Measurements from ENCODE around the gene KCNN3. TPM values are rescaled to one million over a fixed set of nuclear protein-coding genes. Genes with fewer than 3 reads are reported as not detected.
"Not testable (repeated sequence)": the region's sequence is repeated elsewhere in the genome, so short reads cannot be mapped to it uniquely, and the experiment has no call there.

The KCNN3 gene
- total RNA-seq, 1 donor from 2014 or later, result 4.3 TPM

GRCh38 chr1:154682254-154682653, 187.8 kb downstream of the KCNN3 start:
- Histone ChIP-seq H3K27me3 (no peaks in the 10 kb centered on the region), H3F3A (ENCODE audit: low read depth) (no peaks in the 10 kb centered on the region), H3K36me3 (no peaks in the 10 kb centered on the region), H3K4me1 (no peaks in the 10 kb centered on the region), H3K9me3 (ENCODE audit: low read depth) (no peaks in the 10 kb centered on the region), H3K27ac (no peak overlapping the region), H3K4me3 (no peak overlapping the region), H4K20me1 (ENCODE audit: low read depth) (no peaks in the 10 kb centered on the region), H3K79me2 (ENCODE audit: low read depth) (no peaks in the 10 kb centered on the region), H2AFZ (replicated peaks) (no peak overlapping the region), H3K4me2 (no peak overlapping the region), H3K9ac (no peak overlapping the region)
- H3K27ac Mint-ChIP-seq, result no peak overlapping the region
- no peak for TF ChIP-seq EZH2phosphoT487 (IDR thresholded peaks at IDR 0.05)
- TF ChIP-seq EZH2 (IDR thresholded peaks at IDR 0.05), result no peak
- no peak for TF ChIP-seq CTCF (IDR thresholded peaks at IDR 0.05)
- no peak overlapping the region for H3K4me3 Mint-ChIP-seq
- no peak for DNase-seq (ENCODE audit: low spot score)
- H3K9me3 Mint-ChIP-seq, result peaks cover 13% of the 10 kb centered on the region
- H3K4me1 Mint-ChIP-seq, result no peaks in the 10 kb centered on the region
- H3K36me3 Mint-ChIP-seq, result peaks cover 2% of the 10 kb centered on the region
- peaks cover 7% of the 10 kb centered on the region for H3K27me3 Mint-ChIP-seq (ENCODE audit: insufficient read depth, low read depth)

- not testable (repeated sequence) for H2AFZ ChIP-seq (replicated peaks); H3K4me2 ChIP-seq; H3K27ac Mint-ChIP-seq; H3K4me1 Mint-ChIP-seq; H3K27me3 Mint-ChIP-seq (ENCODE audit: insufficient read depth, low read depth); DNase-seq (ENCODE audit: low spot score); H3K9ac ChIP-seq; H3K36me3 Mint-ChIP-seq; H3K9me3 ChIP-seq (ENCODE audit: low read depth); H4K20me1 ChIP-seq (ENCODE audit: low read depth); H3K36me3 ChIP-seq; H3K27me3 ChIP-seq; H3K4me3 ChIP-seq; H3K27ac ChIP-seq; H3K4me1 ChIP-seq; H3F3A ChIP-seq (ENCODE audit: low read depth); H3K79me2 ChIP-seq (ENCODE audit: low read depth); H3K4me3 Mint-ChIP-seq
- peaks cover 19% of the 10 kb centered on the region for H3K9me3 Mint-ChIP-seq
Measured at GRCh38 chr1:154677844-154678243, 192.2 kb downstream of the KCNN3 start.

- H3K27ac Mint-ChIP-seq; H3K27ac ChIP-seq; H2AFZ ChIP-seq (replicated peaks); H3K36me3 ChIP-seq; H3K36me3 Mint-ChIP-seq; H3F3A ChIP-seq (ENCODE audit: low read depth); DNase-seq (ENCODE audit: low spot score); H3K27me3 ChIP-seq; H3K4me3 ChIP-seq; H3K4me1 ChIP-seq; H3K9me3 ChIP-seq (ENCODE audit: low read depth); H3K4me1 Mint-ChIP-seq; H3K4me3 Mint-ChIP-seq; H3K79me2 ChIP-seq (ENCODE audit: low read depth); H4K20me1 ChIP-seq (ENCODE audit: low read depth); H3K9ac ChIP-seq; H3K27me3 Mint-ChIP-seq (ENCODE audit: insufficient read depth, low read depth); H3K4me2 ChIP-seq: not testable (repeated sequence)
- H3K9me3 Mint-ChIP-seq, result peaks cover 19% of the 10 kb centered on the region
Measured at GRCh38 chr1:154676847-154677246, 193.2 kb downstream of the KCNN3 start.

GRCh38 chr1:154674456-154674855, 195.6 kb downstream of the KCNN3 start:
- not testable (repeated sequence) for H3K27ac Mint-ChIP-seq; H3K27me3 ChIP-seq; H3K36me3 ChIP-seq; H3K27me3 Mint-ChIP-seq (ENCODE audit: insufficient read depth, low read depth); H3K4me1 ChIP-seq; H3K27ac ChIP-seq; H3K4me3 Mint-ChIP-seq; DNase-seq (ENCODE audit: low spot score); H4K20me1 ChIP-seq (ENCODE audit: low read depth); H3K9me3 ChIP-seq (ENCODE audit: low read depth); H3K79me2 ChIP-seq (ENCODE audit: low read depth); H3K4me2 ChIP-seq; H3K4me3 ChIP-seq; H2AFZ ChIP-seq (replicated peaks); H3F3A ChIP-seq (ENCODE audit: low read depth); H3K36me3 Mint-ChIP-seq; H3K9ac ChIP-seq
- Mint-ChIP-seq H3K9me3 (peaks cover 15% of the 10 kb centered on the region), H3K4me1 (peaks cover 10% of the 10 kb centered on the region)

- H3K4me3 Mint-ChIP-seq; H3K36me3 Mint-ChIP-seq; H3K9me3 Mint-ChIP-seq; H3K27ac ChIP-seq; H3K27me3 Mint-ChIP-seq (ENCODE audit: insufficient read depth, low read depth); H2AFZ ChIP-seq (replicated peaks); DNase-seq (ENCODE audit: low spot score); H4K20me1 ChIP-seq (ENCODE audit: low read depth); H3K4me3 ChIP-seq; H3K4me1 ChIP-seq; H3K79me2 ChIP-seq (ENCODE audit: low read depth); H3K27ac Mint-ChIP-seq; H3K36me3 ChIP-seq; H3F3A ChIP-seq (ENCODE audit: low read depth); H3K9me3 ChIP-seq (ENCODE audit: low read depth); H3K9ac ChIP-seq; H3K4me2 ChIP-seq; H3K27me3 ChIP-seq: not testable (repeated sequence)
- peaks cover 10% of the 10 kb centered on the region for H3K4me1 Mint-ChIP-seq
Measured at GRCh38 chr1:154672245-154672644, 197.8 kb downstream of the KCNN3 start.

GRCh38 chr1:154671412-154671811, 198.7 kb downstream of the KCNN3 start:
- H3K27me3 Mint-ChIP-seq (ENCODE audit: insufficient read depth, low read depth); H3K27ac ChIP-seq; H3K4me3 ChIP-seq; H3K27me3 ChIP-seq; H4K20me1 ChIP-seq (ENCODE audit: low read depth); H3K36me3 ChIP-seq; H3K9me3 Mint-ChIP-seq; H3F3A ChIP-seq (ENCODE audit: low read depth); H3K36me3 Mint-ChIP-seq; H3K4me1 ChIP-seq; H3K9me3 ChIP-seq (ENCODE audit: low read depth); H2AFZ ChIP-seq (replicated peaks); H3K79me2 ChIP-seq (ENCODE audit: low read depth); H3K9ac ChIP-seq; DNase-seq (ENCODE audit: low spot score); H3K4me2 ChIP-seq: not testable (repeated sequence)
- H3K4me3 Mint-ChIP-seq, result peak overlapping the region; percentile 68
- H3K4me1 Mint-ChIP-seq, result peaks cover 10% of the 10 kb centered on the region
- peak overlapping the region; percentile 97 for H3K27ac Mint-ChIP-seq

GRCh38 chr1:154670310-154671270, 199.5 kb downstream of the KCNN3 start:
- not testable (repeated sequence) for H3K27me3 Mint-ChIP-seq (ENCODE audit: insufficient read depth, low read depth); DNase-seq (ENCODE audit: low spot score)

More at GRCh38 chr1:154670310-154671270, 199.5 kb downstream of the KCNN3 start:
- not testable (repeated sequence) for H3K27ac ChIP-seq; H3K36me3 ChIP-seq; H3K4me2 ChIP-seq; H3K9ac ChIP-seq; H3K4me1 ChIP-seq; H2AFZ ChIP-seq (replicated peaks); H3K79me2 ChIP-seq (ENCODE audit: low read depth); H3K4me3 ChIP-seq; H3F3A ChIP-seq (ENCODE audit: low read depth); H4K20me1 ChIP-seq (ENCODE audit: low read depth); H3K27me3 ChIP-seq; H3K9me3 Mint-ChIP-seq; H3K4me3 Mint-ChIP-seq; H3K36me3 Mint-ChIP-seq; H3K9me3 ChIP-seq (ENCODE audit: low read depth)
- H3K27ac Mint-ChIP-seq, result peak overlapping the region; percentile 42
- H3K4me1 Mint-ChIP-seq, result peaks cover 10% of the 10 kb centered on the region
